HG03571 (cell line): ENCODE data around the gene AKNA.
"Not testable (repeated sequence)": the region's sequence is repeated elsewhere in the genome, so short reads cannot be mapped to it uniquely, and the experiment has no call there.

Experiments
- ATAC-seq: cut with Tn5 transposase; IDR thresholded peaks from one replicate; pipeline ENCODE4 v1.9.1; 2021; ENCODE audit not compliant: unreplicated experiment

AKNA gene

DNA sequence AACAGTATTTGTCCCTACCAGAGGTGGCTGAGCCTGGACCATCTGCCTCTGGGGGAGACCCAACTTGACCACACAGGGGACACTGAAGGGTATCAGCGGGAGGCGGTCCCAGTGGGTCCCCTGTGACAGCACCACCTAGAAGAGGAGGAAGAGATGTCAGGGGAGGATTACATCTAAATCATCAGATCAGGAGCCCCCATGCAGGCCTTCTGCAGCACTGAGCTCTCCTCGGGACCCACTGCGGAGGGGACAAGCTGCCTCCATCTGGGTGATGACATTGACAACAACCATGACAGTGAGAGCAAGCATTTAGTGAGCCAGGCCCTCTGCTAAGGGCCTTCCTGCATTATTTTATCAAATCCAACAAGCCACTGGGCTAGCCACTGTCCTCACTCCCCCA is 45.8 kb downstream of the AKNA start:
- no peak for ATAC-seq

DNA sequence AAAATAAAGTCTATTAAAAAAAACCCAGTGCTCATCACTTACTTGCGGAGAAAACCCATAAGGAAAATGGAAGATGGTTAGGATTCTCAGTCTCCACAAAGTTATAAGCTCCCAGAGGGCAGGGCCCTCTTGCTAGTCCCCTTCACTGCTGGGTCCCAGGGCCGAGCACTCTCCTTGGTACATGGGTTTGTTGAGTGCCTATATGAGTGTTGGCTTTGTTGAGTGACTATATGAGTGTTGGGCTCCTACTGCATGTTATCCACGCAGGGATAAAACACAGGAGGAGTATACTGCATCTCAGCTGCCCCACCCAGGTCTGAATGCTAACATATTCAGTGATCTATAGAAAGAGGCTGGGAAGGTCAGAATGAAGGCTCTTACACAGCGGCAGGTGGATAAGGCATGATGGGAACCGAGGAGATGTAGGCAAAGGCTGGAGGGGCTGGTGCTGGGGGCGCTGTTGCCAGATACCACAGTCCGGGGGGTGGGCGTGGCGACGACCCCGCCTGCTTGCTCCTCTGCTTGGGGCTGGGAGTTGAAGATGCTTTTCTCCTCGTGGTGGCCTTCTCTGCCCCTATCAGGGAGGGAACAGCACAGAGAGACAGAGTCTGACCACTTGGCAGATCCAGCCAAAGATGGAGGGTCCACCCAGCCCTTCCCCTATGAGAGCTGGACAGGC is 46.5 kb downstream of the AKNA start:
- ATAC-seq = no peak

DNA sequence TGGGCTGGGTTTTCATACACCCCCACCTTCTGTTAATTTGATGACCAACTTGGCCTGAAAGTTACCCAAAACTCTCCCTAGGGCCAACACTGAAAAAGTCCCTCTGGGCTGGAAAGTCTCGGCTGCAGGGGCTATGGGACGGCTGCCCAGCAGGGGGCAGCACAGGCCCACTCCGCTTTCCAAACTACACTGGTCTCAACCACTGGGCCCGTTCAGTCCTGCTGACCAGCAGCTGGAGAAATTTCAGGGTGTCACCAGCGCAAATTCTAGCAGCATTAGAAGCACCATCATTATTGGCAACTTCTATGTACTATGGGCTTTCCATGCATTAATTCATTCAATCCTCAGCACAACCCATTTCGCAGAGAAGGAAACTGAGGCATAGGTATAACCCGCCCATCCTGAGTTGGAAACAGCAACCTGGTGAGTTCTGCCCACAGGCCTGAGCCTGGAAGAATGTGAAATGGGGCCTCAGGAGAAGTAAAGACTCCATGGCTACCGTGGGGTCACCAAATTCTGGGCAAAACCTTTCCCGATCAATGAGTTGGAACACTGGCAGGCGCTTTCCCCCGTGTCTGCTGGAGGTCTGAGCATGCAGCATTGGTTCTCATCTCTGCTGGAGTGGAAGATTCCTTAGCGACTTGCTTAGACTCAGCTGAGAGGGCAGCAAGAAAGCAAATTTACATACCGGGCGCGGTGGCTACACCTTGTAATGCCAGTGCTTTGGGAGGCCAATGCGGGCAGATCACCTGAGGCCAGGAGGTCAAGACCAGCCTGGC is 48.5 kb downstream of the AKNA start:
- no peak for ATAC-seq

DNA sequence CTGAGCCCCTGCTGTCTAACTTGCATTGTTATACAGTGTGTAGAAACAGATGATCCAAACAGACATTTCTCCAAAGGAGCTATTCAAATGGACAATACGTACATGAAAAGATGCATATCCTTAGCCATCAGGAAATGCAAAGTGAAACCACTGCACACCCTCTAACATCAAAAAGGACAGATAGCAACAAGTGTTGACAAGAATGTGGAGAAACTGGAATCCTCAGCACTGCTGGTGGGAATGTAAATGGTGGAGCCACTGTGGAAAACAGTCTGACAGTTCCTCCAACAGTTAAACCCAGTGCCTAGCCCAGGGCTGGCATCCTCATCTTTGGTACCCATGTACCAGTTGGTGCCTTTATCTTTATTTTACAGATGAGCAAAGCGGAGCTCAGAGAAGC is 49.6 kb downstream of the AKNA start:
- no peak for ATAC-seq

DNA sequence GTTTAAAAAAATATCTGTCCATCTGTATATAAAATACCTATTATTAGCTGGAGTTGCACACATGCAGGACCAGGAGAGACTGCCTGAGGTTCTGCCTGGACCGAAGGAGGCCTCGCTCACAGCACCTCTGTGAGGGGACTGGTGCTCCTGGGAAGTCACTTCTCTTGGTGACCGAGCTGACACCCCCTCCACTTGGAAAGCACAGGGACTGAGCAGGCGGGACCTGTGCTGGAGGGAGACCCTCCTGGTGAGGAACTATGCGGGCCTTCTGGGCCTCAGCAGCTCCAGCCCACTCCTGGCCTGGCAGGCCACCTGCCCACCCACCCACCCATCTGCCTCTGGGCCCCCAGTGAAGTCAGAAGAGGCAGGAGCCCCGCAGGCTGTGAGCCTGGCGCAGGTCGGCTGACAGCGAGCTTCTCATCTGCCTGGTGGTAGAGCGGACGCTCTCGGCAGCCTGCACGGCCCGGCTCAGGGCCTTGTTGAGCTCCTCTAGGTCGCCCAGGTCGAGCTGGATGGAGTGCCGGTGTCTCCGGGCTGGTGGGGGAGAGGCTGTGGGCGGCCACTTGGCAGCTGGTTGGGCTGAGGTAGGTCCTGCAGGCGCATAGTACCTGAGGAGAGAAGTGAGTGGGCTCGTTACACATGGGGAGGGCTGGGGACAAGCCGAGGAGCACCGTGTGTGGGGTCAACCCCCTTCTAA is 50.9 kb downstream of the AKNA start:
- no peak for ATAC-seq

DNA sequence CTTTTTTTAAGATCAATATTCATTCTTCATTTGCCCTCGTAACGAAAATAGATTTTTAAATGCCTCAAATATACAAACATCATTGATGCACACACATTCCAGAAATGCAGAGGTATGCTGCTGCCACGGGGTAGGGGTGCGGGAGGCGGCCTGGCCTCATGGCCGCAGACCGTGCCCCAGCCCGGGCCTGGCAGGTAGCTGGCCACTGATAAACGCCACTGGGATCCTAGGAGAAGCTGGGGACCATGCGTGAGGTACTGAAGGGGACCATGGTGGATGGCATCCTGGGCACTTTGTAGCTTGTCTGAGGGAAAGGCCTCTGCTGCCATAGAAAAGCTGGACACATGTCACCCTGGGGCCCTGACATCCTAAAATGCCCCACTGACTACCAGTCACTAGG is 51.6 kb downstream of the AKNA start:
- no peak for ATAC-seq

- ATAC-seq = no peak
Measured at GRCh38 chr9:114335745-114336144, 52.0 kb downstream of the AKNA start.

DNA sequence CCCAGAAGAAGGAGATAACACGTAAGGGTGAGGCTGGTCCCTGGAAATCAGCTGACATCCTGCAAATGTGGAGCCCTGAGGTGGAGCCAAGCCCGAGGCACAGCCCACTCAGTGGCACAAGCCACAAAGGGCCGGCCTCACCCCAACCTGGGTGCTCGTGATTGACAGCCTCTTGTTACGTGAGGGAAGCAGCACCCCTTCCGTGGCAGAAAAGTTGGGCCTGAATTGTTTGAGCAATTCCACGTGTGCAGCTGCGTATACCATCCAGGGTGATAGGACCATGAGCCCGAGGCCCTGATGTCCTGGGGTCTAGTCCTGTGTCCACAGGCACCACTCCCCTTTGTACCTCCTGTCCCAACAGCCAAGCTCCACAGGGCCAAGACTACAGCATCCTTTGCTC is 53.3 kb downstream of the AKNA start:
- no peak for ATAC-seq

- not testable (repeated sequence) for ATAC-seq
Measured at GRCh38 chr9:114333718-114334117, 54.1 kb downstream of the AKNA start.

GRCh38 chr9:114332474-114333040 is 55.2 kb downstream of the AKNA start:
- not testable (repeated sequence) for ATAC-seq

DNA sequence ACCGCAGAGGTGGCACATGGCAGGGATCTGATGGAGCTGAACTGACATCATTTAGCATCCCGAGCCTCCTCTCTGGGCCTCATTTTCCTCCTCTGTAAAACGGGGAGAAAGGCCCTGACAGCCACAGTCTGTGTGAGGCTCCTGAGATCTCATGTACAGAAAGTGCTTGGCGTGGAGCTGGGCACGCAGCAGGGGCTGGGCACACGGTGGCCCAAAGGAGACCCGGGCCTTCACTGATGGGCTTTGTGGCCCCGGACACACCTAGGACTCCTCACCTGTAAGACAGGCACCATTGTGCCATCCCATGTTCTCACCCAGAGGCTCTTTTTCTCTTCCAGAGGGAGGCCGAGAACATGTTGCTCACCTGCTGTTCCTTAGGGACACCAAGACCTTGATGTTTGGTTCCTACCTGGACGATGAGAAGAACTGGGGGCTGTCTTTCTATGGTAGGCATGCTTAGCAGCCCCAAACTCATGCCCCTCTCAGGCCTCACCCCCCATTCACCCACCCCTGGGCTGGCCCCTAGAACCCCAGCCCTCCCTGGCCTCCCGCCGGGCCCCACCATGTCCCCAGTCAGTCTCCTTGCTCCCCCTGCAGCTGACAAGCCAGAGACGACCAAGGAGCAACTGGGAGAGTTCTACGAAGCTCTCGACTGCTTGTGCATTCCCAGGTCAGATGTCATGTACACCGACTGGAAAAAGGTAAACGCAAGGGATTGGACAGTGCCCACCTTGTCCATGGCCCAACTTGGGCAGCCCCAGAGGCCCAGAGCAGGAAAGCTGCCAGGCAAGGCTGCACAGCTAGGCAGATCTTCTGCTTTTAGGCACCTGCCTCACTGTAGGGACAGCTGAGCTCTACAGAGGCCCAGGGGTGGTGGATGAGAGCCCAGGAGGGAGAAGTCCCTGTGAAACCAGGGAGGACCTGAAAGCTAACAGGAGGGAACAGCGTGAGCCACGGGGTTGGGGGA is 56.3 kb downstream of the AKNA start:
- not testable (repeated sequence) for ATAC-seq

- ATAC-seq = no peak
Measured at GRCh38 chr9:114330636-114331035, 57.1 kb downstream of the AKNA start.

GRCh38 chr9:114329625-114330022 is 58.2 kb downstream of the AKNA start, which contains the start of gene ORM2:
TSS of gene ORM2 (plus strand) at chr9:114329869. CDS start at chr9:114329905, 36 bp downstream.
- ATAC-seq = not testable (repeated sequence)

GRCh38 chr9:114328937-114329624 is 58.7 kb downstream of the AKNA start:
- not testable (repeated sequence) for ATAC-seq

GRCh38 chr9:114328357-114328820 is 59.4 kb downstream of the AKNA start:
- not testable (repeated sequence) for ATAC-seq

DNA sequence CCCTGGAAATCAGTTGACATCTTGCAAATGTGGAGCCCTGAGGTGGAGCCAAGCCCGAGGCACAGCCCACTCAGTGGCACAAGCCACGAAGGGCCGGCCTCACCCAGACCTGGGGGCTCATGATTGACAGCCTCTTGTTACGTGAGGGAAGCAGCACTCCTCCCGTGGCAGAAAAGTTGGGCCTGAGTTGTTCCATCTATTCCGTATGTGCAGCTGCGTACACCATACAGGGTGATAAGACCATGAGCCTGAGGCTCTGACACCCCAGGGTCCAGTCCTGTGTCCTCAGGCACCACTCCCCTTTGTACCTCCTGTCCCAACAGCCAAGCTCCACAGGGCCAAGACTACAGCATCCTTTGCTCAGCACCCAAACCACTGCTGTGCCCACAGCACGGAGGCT is 60.0 kb downstream of the AKNA start:
- no peak for ATAC-seq

DNA sequence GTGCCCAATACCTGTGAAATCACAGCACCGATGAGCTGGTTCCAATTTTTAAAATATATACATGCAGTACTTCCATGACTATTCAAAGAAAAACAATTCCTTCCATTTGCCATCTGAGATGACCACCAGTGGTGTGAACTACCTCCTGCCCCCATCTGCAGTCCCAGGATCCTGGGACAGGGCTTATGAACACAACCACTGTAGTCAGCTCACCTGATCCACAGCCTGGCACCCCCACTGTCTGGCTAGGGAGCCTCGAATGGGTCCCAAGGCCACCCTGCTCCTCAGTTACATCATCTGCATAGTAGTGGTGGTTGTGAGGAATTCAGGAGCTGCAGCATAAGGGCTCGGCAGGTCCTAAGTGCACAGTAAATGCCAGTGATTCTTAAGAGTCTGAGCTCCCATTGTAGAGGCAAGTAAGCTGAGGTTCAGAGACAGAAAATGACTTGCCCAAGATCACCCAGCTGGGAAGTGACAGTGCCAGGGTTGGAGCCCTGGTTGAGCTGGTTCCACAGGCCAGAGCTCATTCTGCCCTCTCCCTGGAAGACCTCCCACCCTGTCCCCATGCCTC is 62.0 kb downstream of the AKNA start:
- ATAC-seq = not testable (repeated sequence)

DNA sequence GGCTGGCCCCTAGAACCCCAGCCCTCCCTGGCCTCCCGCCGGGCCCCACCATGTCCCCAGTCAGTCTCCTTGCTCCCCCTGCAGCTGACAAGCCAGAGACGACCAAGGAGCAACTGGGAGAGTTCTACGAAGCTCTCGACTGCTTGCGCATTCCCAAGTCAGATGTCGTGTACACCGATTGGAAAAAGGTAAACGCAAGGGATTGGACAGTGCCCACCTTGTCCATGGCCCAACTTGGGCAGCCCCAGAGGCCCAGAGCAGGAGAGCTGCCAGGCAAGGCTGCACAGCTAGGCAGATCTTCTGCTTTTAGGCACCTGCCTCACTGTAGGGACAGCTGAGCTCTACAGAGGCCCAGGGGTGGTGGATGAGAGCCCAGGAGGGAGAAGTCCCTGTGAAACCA is 62.8 kb downstream of the AKNA start:
- ATAC-seq = not testable (repeated sequence)

- ATAC-seq = no peak
Measured at GRCh38 chr9:114324492-114324891, 63.3 kb downstream of the AKNA start.
